Measurements from ENCODE around the gene ATP4B. TPM values are rescaled to one million over a fixed set of nuclear protein-coding genes. Genes with fewer than 3 reads are reported as not detected.

Gene ATP4B
- total RNA-seq, 1 experiment from 2014 or later = not detected

GRCh38 chr13:113653264-113654174, 4.5 kb downstream of the ATP4B start:
- Histone ChIP-seq H3K9me3 (ENCODE audit: control insufficient read depth in 1 of 2, insufficient read depth in 1 of 2, low read depth in 1 of 2, low read length in 2 of 2) (no peaks in the 10 kb centered on the region), H3K4me1 (ENCODE audit: control insufficient read depth in 1 of 2, insufficient read depth in 2 of 2, low read length in 2 of 2) (no peaks in the 10 kb centered on the region), H3K9ac (ENCODE audit: low read length) (no peak overlapping the region), H3K4me3 (replicated peaks in 1 of 2; ENCODE audit: low read depth in 1 of 2, low read length in 2 of 2) (no peak overlapping the region), H3K27me3 (ENCODE audit: insufficient read depth, low read length) (no peaks in the 10 kb centered on the region), H3K79me2 (ENCODE audit: insufficient read depth, low read length) (no peaks in the 10 kb centered on the region), H3K36me3 (ENCODE audit: control insufficient read depth in 1 of 2, insufficient read depth in 2 of 2, low read length in 2 of 2) (no peaks in the 10 kb centered on the region), H3K4me2 (ENCODE audit: low read length) (no peak overlapping the region), H4K20me1 (ENCODE audit: insufficient read depth) (no peaks in the 10 kb centered on the region), H3K9me2 (ENCODE audit: insufficient read depth) (no peaks in the 10 kb centered on the region), H3K27ac (ENCODE audit: low read depth, low read length) (no peak overlapping the region), H2AFZ (ENCODE audit: low read depth, low read length, poor library complexity, severe bottlenecking) (no peak overlapping the region)
- DNase-seq (ENCODE audit: low read depth, low spot score) (no peak), ATAC-seq (no peak)
- ChIA-PET POLR2A (no interaction called here), RAD21 (ENCODE audit: low non-redundant PET in 1 of 2, low total read pairs in 2 of 2, uncharacterized antibody in 2 of 2, unreplicated experiment in 2 of 2) (no interaction called here), CTCF (no interaction called here)
- TF ChIP-seq JUND (IDR thresholded peaks at IDR 0.05) (no peak), EZH2 (IDR thresholded peaks at IDR 0.05) (no peak)
- no TSS peak for BruUV-seq (replicated peaks)
- intact Hi-C loops (cut with micrococcal nuclease) = no loop called here

- no TSS peak for BruUV-seq (replicated peaks)
- H3K27me3 ChIP-seq (ENCODE audit: insufficient read depth, low read length) = no peaks in the 10 kb centered on the region
- no peaks in the 10 kb centered on the region for H3K36me3 ChIP-seq (ENCODE audit: control insufficient read depth in 1 of 2, insufficient read depth in 2 of 2, low read length in 2 of 2)
- H2AFZ ChIP-seq (ENCODE audit: low read depth, low read length, poor library complexity, severe bottlenecking) = no peak overlapping the region
- intact Hi-C loops (cut with micrococcal nuclease) = no loop called here
- ChIA-PET CTCF (no interaction called here), POLR2A (no interaction called here), RAD21 (ENCODE audit: low non-redundant PET in 1 of 2, low total read pairs in 2 of 2, uncharacterized antibody in 2 of 2, unreplicated experiment in 2 of 2) (no interaction called here)
- no peak overlapping the region for H3K4me2 ChIP-seq (ENCODE audit: low read length)
- H3K9ac ChIP-seq (ENCODE audit: low read length) = no peak overlapping the region
- H3K4me1 ChIP-seq (ENCODE audit: control insufficient read depth in 1 of 2, insufficient read depth in 2 of 2, low read length in 2 of 2) = peaks cover under 1 to 2% of the 10 kb centered on the region in 2 experiments; a peak in 2 of 4 replicates
- H3K27ac ChIP-seq (ENCODE audit: low read depth, low read length) = no peak overlapping the region
- no peaks in the 10 kb centered on the region for H4K20me1 ChIP-seq (ENCODE audit: insufficient read depth)
- H3K79me2 ChIP-seq (ENCODE audit: insufficient read depth, low read length) = no peaks in the 10 kb centered on the region
- H3K4me3 ChIP-seq (replicated peaks in 1 of 2; ENCODE audit: low read depth in 1 of 2, low read length in 2 of 2) = no peak overlapping the region
- no peaks in the 10 kb centered on the region for H3K9me2 ChIP-seq (ENCODE audit: insufficient read depth)
- DNase-seq (ENCODE audit: low read depth, low spot score) (no peak), ATAC-seq (no peak)
- no peaks in the 10 kb centered on the region for H3K9me3 ChIP-seq (ENCODE audit: control insufficient read depth in 1 of 2, insufficient read depth in 1 of 2, low read depth in 1 of 2, low read length in 2 of 2)
- TF ChIP-seq TCF7L2 (IDR thresholded peaks at IDR 0.05; ENCODE audit: borderline replicate concordance, extremely low read depth, insufficient read depth, insufficient read length) (no peak), EZH2phosphoT487 (IDR thresholded peaks at IDR 0.05; ENCODE audit: borderline replicate concordance) (no peak), ZFX (IDR thresholded peaks at IDR 0.05) (no peak), RAD21 (IDR thresholded peaks at IDR 0.05; ENCODE audit: low read depth) (no peak), SRF (IDR thresholded peaks at IDR 0.05; ENCODE audit: low read depth) (no peak), ATF3 (IDR thresholded peaks at IDR 0.05) (no peak), ZNF274 (IDR thresholded peaks at IDR 0.05; ENCODE audit: low read depth, low read length) (no peak), POLR2A (IDR thresholded peaks at IDR 0.05; ENCODE audit: borderline replicate concordance, extremely low read depth, insufficient read depth, insufficient read length) (no peak), YY1 (IDR thresholded peaks at IDR 0.05; ENCODE audit: extremely low read depth, insufficient replicate concordance, low read depth, low read length) (no peak), EGR1 (IDR thresholded peaks at IDR 0.05; ENCODE audit: low read depth) (no peak), ZBTB33 (IDR thresholded peaks at IDR 0.05; ENCODE audit: extremely low read depth, insufficient replicate concordance, low read length) (no peak), FOSL1 (IDR thresholded peaks at IDR 0.05; ENCODE audit: low read depth) (no peak)
Measured at GRCh38 chr13:113652404-113653263, 5.4 kb downstream of the ATP4B start.
